Upper lobe of left lung (tissue), 6 donors: Measurements from ENCODE around the gene TP53I11. TPM values are rescaled to one million over a fixed set of nuclear protein-coding genes. Genes with fewer than 3 reads are reported as not detected.

ENCODE experiments used
- ATAC-seq, 2 donors: fragments of 200-7000 bp; cut with Tn5 transposase; one replicate each; pipeline ENCODE4 v1.9.1; 2022; ENCODE audit warnings: mild to moderate bottlenecking in 2 of 2, moderate library complexity in 2 of 2; ENCODE audit not compliant: low FRiP score in 2 of 2
- DNase-seq, 2 donors: peaks; one replicate each; pipeline ENCODE4 v3.0.0-alpha.2; 2019 to 2020
- H3K27ac ChIP-seq, 4 donors: fragments of 200-600 bp; sonication (generic); one replicate each; pipeline ENCODE4 v1.5.1; 2016 to 2019
- H3K27me3 ChIP-seq, 4 donors: fragments of 200-600 bp; sonication (generic); one replicate each; pipeline ENCODE4 v1.5.1; 2017 to 2019
- H3K36me3 ChIP-seq, 4 donors: fragments of 200-600 bp; sonication (generic); one replicate each; pipeline ENCODE4 v1.5.1; 2016 to 2019
- H3K4me1 ChIP-seq, 4 donors: fragments of 200-600 bp; sonication (generic); one replicate each; pipeline ENCODE4 v1.5.1; 2018 to 2019
- H3K4me3 ChIP-seq, 4 donors: fragments of 200-600 bp; sonication (generic); one replicate each; pipeline ENCODE4 v1.5.1; 2017 to 2019; ENCODE audit warnings: mild to moderate bottlenecking in 2 of 4, moderate library complexity in 1 of 4
- H3K9me3 ChIP-seq, 4 donors: fragments of 200-600 bp; sonication (generic); one replicate each; pipeline ENCODE4 v1.5.1; 2018 to 2019
- EP300 ChIP-seq, 4 donors: sonication (generic); formaldehyde crosslinking; IDR thresholded peaks; one replicate each; pipeline ENCODE4 v1.5.1; 2017; ENCODE audit warnings: antibody characterized with exemption in 4 of 4, control low read depth in 2 of 4
- POLR2A ChIP-seq, 4 donors: fragments of 450-650 bp; IDR thresholded peaks; one replicate each; pipeline ENCODE4 v1.5.1; 2016 to 2017; ENCODE audit warnings: antibody characterized with exemption in 4 of 4, mild to moderate bottlenecking in 2 of 4
- POLR2AphosphoS5 ChIP-seq, 2 donors: sonication (generic); formaldehyde crosslinking; IDR thresholded peaks; one replicate each; pipeline ENCODE4 v1.5.1; 2017; ENCODE audit warnings: antibody characterized with exemption in 2 of 2
- WGBS, 2 donors: methylation state at CpG; one replicate each; pipeline ENCODE4 v1.1.5; 2017 to 2018; 5-methylcytosine and 5-hydroxymethylcytosine counted together
- total RNA-seq, 6 donors: library from RNA; depleted of rRNA in 4 of 6; stranded (reverse); fragments of >200 nt in 4 of 6; gene quantifications; one replicate each; pipeline versions ENCODE4 v1.1.0 to v1.2.1, GENCODE V29; 2016 to 2021
- TF ChIP-seq, protein P1 (sequence below), 6 experiments: fragments of 450-650 bp in 4 of 6; fragments of 200-600 bp in 2 of 6; sonication (generic) in 2 of 6; IDR thresholded peaks; one replicate each; pipeline ENCODE4 v1.5.1; 2016 to 2019; ENCODE audit warnings: antibody characterized with exemption in 6 of 6
- donor health status: DM: no; HTN: no; CAD: no; lungs with moderate emphysema.
- donor health status: DM: no; HTN: yes; CAD: no; lungs with severe emphysema.

Gene TP53I11
- total RNA-seq, 6 donors from 2014 or later, result 55.3 to 127 (median 101) TPM

DNA sequence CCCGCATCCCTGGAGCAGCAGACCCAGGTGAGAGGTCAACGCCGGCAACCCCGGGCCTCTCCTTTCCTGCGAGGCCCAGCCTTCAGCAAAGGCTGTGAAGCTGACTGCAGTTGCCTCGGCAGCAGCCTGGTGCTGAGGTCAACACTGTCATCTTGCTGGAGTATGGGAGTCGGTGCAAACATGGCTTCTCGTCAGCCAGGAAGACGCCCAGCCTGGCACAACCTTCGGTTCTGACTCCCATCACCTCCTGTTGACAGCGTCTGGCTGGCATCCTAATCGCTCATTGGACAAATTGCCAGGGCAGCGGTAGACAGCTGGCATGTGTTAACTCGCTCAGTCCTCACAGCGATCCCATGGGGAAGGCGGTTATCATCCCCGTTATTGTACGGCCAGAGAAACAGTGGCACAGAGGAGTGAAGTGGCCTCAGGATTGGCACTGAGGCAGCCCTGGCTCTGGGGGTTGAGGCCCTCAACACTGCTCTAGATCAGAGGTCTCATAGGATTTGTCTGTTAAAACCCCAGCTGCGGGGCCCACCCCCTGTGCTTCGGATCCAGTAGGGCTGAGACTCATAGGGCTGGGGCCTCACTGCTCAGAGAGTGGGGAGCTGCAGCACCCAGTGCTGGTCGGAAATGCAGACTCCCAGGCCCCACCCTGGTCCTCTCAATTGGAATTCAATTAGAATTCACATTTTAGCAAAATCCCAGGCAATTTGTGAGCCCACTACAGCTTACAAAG is 39.3 kb upstream of the TP53I11 start:
- Histone ChIP-seq H3K27me3 (no peaks in the 10 kb centered on the region), H3K27ac (no peak overlapping the region), H3K4me3 (no peak overlapping the region), H3K4me1 (peaks cover 0 to 6% (median 0%) of the 10 kb centered on the region in 4 donors), H3K9me3 (no peaks in the 10 kb centered on the region), H3K36me3 (no peaks in the 10 kb centered on the region)
- DNase-seq, result no peak
- TF ChIP-seq POLR2A (IDR thresholded peaks at IDR 0.05), result no peak
- TF ChIP-seq, protein P1, sequence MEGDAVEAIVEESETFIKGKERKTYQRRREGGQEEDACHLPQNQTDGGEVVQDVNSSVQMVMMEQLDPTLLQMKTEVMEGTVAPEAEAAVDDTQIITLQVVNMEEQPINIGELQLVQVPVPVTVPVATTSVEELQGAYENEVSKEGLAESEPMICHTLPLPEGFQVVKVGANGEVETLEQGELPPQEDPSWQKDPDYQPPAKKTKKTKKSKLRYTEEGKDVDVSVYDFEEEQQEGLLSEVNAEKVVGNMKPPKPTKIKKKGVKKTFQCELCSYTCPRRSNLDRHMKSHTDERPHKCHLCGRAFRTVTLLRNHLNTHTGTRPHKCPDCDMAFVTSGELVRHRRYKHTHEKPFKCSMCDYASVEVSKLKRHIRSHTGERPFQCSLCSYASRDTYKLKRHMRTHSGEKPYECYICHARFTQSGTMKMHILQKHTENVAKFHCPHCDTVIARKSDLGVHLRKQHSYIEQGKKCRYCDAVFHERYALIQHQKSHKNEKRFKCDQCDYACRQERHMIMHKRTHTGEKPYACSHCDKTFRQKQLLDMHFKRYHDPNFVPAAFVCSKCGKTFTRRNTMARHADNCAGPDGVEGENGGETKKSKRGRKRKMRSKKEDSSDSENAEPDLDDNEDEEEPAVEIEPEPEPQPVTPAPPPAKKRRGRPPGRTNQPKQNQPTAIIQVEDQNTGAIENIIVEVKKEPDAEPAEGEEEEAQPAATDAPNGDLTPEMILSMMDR (IDR thresholded peaks at IDR 0.05), result no peak
- TF ChIP-seq POLR2AphosphoS5 (IDR thresholded peaks at IDR 0.05), result no peak
- no peak for TF ChIP-seq EP300 (IDR thresholded peaks at IDR 0.05)
- WGBS, 2 donors, result 86 to 88% methylated on average over 17 to 21 of the region's 21 CpGs
- no peak for ATAC-seq

GRCh38 chr11:44988981-44989635 is 38.4 kb upstream of the TP53I11 start:
- DNase-seq (no peak), ATAC-seq (no peak)
- Histone ChIP-seq H3K4me3 (no peak overlapping the region), H3K27ac (no peak overlapping the region), H3K9me3 (no peaks in the 10 kb centered on the region), H3K27me3 (no peaks in the 10 kb centered on the region), H3K4me1 (peaks cover 0 to 6% (median 0%) of the 10 kb centered on the region in 4 donors), H3K36me3 (no peaks in the 10 kb centered on the region)
- TF ChIP-seq POLR2AphosphoS5 (IDR thresholded peaks at IDR 0.05), result no peak
- no peak for TF ChIP-seq POLR2A (IDR thresholded peaks at IDR 0.05)
- TF ChIP-seq EP300 (IDR thresholded peaks at IDR 0.05), result no peak
- TF ChIP-seq, protein P1 (IDR thresholded peaks at IDR 0.05), result no peak
- 87 to 88% methylated on average over 5 of the region's 5 CpGs for WGBS, 2 donors

GRCh38 chr11:44988111-44988510 is 37.4 kb upstream of the TP53I11 start:
- no peaks in the 10 kb centered on the region for H3K36me3 ChIP-seq
- WGBS, 2 donors, result 83 to 95% methylated on average over 2 of the region's 2 CpGs
- TF ChIP-seq POLR2AphosphoS5 (IDR thresholded peaks at IDR 0.05) (no peak), POLR2A (IDR thresholded peaks at IDR 0.05) (no peak), EP300 (IDR thresholded peaks at IDR 0.05) (no peak)
- TF ChIP-seq, protein P1 (IDR thresholded peaks at IDR 0.05), result no peak
- ATAC-seq, result no peak
- no peak for DNase-seq
- H3K27ac ChIP-seq, result no peak overlapping the region
- H3K4me3 ChIP-seq, result no peak overlapping the region
- H3K27me3 ChIP-seq, result no peaks in the 10 kb centered on the region
- no peaks in the 10 kb centered on the region for H3K9me3 ChIP-seq
- peaks cover 0 to 6% (median 0%) of the 10 kb centered on the region in 4 donors for H3K4me1 ChIP-seq

DNA sequence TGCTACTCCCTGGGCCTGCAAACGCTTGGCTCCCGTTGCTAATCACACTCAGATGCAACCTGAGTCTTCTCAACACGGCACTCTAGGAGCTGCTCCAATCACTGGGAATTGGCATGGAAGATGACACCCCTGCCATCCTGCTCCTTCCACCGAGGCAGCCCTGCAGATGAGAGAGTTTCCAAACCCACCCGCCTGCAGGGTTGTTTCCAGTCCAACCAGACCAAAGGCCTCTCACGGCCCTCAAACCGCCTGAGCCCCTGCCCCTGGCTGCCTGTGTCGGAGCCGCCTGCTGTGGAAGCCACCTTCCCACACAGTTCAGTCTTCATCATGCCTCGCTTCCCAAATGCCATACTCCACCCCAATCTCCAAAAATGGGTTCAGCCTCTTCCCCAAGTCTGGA is 36.8 kb upstream of the TP53I11 start:
- Histone ChIP-seq H3K4me3 (no peak overlapping the region), H3K9me3 (no peaks in the 10 kb centered on the region), H3K27me3 (no peaks in the 10 kb centered on the region), H3K4me1 (peaks cover 0 to 5% (median 0%) of the 10 kb centered on the region in 4 donors), H3K36me3 (no peaks in the 10 kb centered on the region), H3K27ac (no peak overlapping the region)
- DNase-seq (no peak), ATAC-seq (no peak)
- TF ChIP-seq POLR2AphosphoS5 (IDR thresholded peaks at IDR 0.05), result no peak
- no peak for TF ChIP-seq EP300 (IDR thresholded peaks at IDR 0.05)
- TF ChIP-seq, protein P1 (IDR thresholded peaks at IDR 0.05), result no peak
- no peak for TF ChIP-seq POLR2A (IDR thresholded peaks at IDR 0.05)
- 76 to 86% methylated on average over 10 of the region's 10 CpGs for WGBS, 2 donors
